IMR-90 (cell line): ENCODE measurements around the gene DMRT1. TPM values are rescaled to one million over a fixed set of nuclear protein-coding genes. Genes with fewer than 3 reads are reported as not detected.

Experiments used
- ATAC-seq: fragments of 200-7000 bp; cut with Tn5 transposase; 2 replicates; pipeline ENCODE4 v1.9.1; 2020; ENCODE audit warnings: low read depth, mild to moderate bottlenecking, moderate library complexity
- BruUV-seq: library from RNA; stranded (reverse); fragments of 400-500 nt; replicated peaks from 2 replicates; lab custom pipeline; 2021; lab: Mats Ljungman, UMichigan
- CTCF ChIA-PET: fragments of 300-600 bp; formaldehyde crosslinking; extraction: SDS; loops from one replicate; lab custom pipeline; 2021; ENCODE audit warnings: antibody characterized with exemption; lab: Yijun Ruan, JAX
- POLR2A ChIA-PET: fragments of 300-600 bp; sonication (Branson Sonifier 250); formaldehyde crosslinking; loops from one replicate; lab custom pipeline; 2022; ENCODE audit warnings: antibody characterized with exemption; ENCODE audit not compliant: unreplicated experiment; lab: Charles Lee
- DNase-seq: peaks from one replicate; pipeline ENCODE4 v3.0.0; 2013
- H2AFZ ChIP-seq: replicated peaks from 2 replicates; pipeline ENCODE3; 2013; ENCODE audit warnings: low read length, mild to moderate bottlenecking; ENCODE audit not compliant: poor library complexity
- H2AK5ac ChIP-seq: 2 replicates; pipeline ENCODE4 v1.6.1; 2013; ENCODE audit warnings: low read depth, low read length, inconsistent platforms
- H2AK9ac ChIP-seq: replicated peaks from 2 replicates; pipeline ENCODE3; 2013; ENCODE audit warnings: mild to moderate bottlenecking, low read depth, low read length, moderate library complexity; ENCODE audit not compliant: poor library complexity
- H2BK120ac ChIP-seq: 2 replicates; pipeline ENCODE4 v1.6.1; 2013; ENCODE audit warnings: low read depth, low read length, inconsistent platforms
- H2BK15ac ChIP-seq: 3 replicates; pipeline ENCODE4 v1.6.1; 2013; ENCODE audit warnings: low read depth, low read length, inconsistent platforms
- H2BK20ac ChIP-seq: 2 replicates; pipeline ENCODE4 v1.6.1; 2013; ENCODE audit warnings: low read depth, mild to moderate bottlenecking, inconsistent platforms, low read length, moderate library complexity
- H2BK5ac ChIP-seq: 2 replicates; pipeline ENCODE4 v1.6.1; 2013; ENCODE audit warnings: mild to moderate bottlenecking, low read depth, low read length, inconsistent platforms; ENCODE audit not compliant: poor library complexity, severe bottlenecking
- H3K14ac ChIP-seq: replicated peaks from 2 replicates; pipeline ENCODE4 v1.6.1; 2013; ENCODE audit warnings: low read depth, low read length, inconsistent platforms
- H3K18ac ChIP-seq: 2 replicates; pipeline ENCODE4 v1.6.1; 2013; ENCODE audit warnings: low read depth, low read length, control low read depth
- H3K23ac ChIP-seq: 2 replicates; pipeline ENCODE4 v1.6.1; 2013; ENCODE audit warnings: low read depth, low read length, inconsistent platforms
- H3K27ac ChIP-seq: 2 replicates; pipeline ENCODE4 v1.5.1; 2013; ENCODE audit warnings: mild to moderate bottlenecking, control low read depth, low read length; ENCODE audit not compliant: insufficient read depth
- H3K27me3 ChIP-seq: 2 replicates; pipeline ENCODE4 v1.6.1; 2013; ENCODE audit warnings: low read length; ENCODE audit not compliant: control insufficient read depth, insufficient read depth
- H3K36me3 ChIP-seq: 2 replicates; pipeline ENCODE4 v1.6.1; 2013; ENCODE audit warnings: low read length, mixed read lengths; ENCODE audit not compliant: control insufficient read depth, insufficient read depth
- H3K4ac ChIP-seq: 2 replicates; pipeline ENCODE4 v1.6.1; 2013; ENCODE audit warnings: low read depth, low read length, inconsistent platforms
- H3K4me1 ChIP-seq: 2 replicates; pipeline ENCODE4 v1.6.1; 2013; ENCODE audit warnings: low read length, mixed read lengths; ENCODE audit not compliant: control insufficient read depth, insufficient read depth
- H3K4me2 ChIP-seq: 2 replicates; pipeline ENCODE4 v1.6.1; 2013; ENCODE audit warnings: low read depth, mild to moderate bottlenecking, control low read depth, low read length, moderate library complexity
- H3K4me3 ChIP-seq: 2 replicates; pipeline ENCODE4 v1.5.1; 2013; ENCODE audit warnings: low read depth, mild to moderate bottlenecking, control low read depth, low read length, moderate library complexity; ENCODE audit not compliant: insufficient read depth
- H3K56ac ChIP-seq: 2 replicates; pipeline ENCODE4 v1.6.1; 2013; ENCODE audit warnings: low read length, inconsistent platforms; ENCODE audit not compliant: insufficient read depth; ENCODE audit errors: extremely low read depth
- H3K79me1 ChIP-seq, 2 experiments: 2 replicates each; pipeline ENCODE4 v1.6.1; 2013; ENCODE audit warnings: low read length in 2 of 2, inconsistent platforms in 1 of 2, low read depth in 1 of 2
- H3K9ac ChIP-seq: 2 replicates; pipeline ENCODE4 v1.6.1; 2013; ENCODE audit warnings: low read depth, low read length, control low read depth
- H3K9me1 ChIP-seq: 2 replicates; pipeline ENCODE4 v1.6.1; 2013; ENCODE audit warnings: low read length, inconsistent platforms; ENCODE audit not compliant: insufficient read depth
- H3K9me3 ChIP-seq: 2 replicates; pipeline ENCODE4 v1.6.1; 2013; ENCODE audit warnings: low read length; ENCODE audit not compliant: control insufficient read depth, insufficient read depth
- H4K20me1 ChIP-seq: 2 replicates; pipeline ENCODE4 v1.6.1; 2013; ENCODE audit warnings: low read length, inconsistent platforms; ENCODE audit not compliant: insufficient read depth
- H4K5ac ChIP-seq: 2 replicates; pipeline ENCODE4 v1.6.1; 2013; ENCODE audit warnings: mild to moderate bottlenecking, low read depth, low read length, control low read depth
- H4K8ac ChIP-seq, 2 experiments: 2 replicates each; pipeline ENCODE4 v1.6.1; 2013; ENCODE audit warnings: low read depth in 2 of 2, low read length in 2 of 2, control low read depth in 1 of 2, inconsistent platforms in 1 of 2
- H4K91ac ChIP-seq: 2 replicates; pipeline ENCODE4 v1.6.1; 2013; ENCODE audit warnings: low read depth, low read length, inconsistent platforms; ENCODE audit not compliant: insufficient read depth
- BHLHE40 ChIP-seq: fragments of 150-350 bp; IDR thresholded peaks from 2 replicates; pipeline ENCODE4 v1.6.1; 2016; ENCODE audit warnings: mild to moderate bottlenecking, low read depth, low read length
- CEBPB ChIP-seq: IDR thresholded peaks from 2 replicates; pipeline ENCODE4 v1.6.1; 2012; ENCODE audit warnings: low read depth, low read length, improper control_type of control experiment
- CHD1 ChIP-seq: IDR thresholded peaks from 2 replicates; pipeline ENCODE4 v1.6.1; 2012; ENCODE audit warnings: low read depth, low read length, improper control_type of control experiment
- ELK1 ChIP-seq: fragments of 150-350 bp; IDR thresholded peaks from 2 replicates; pipeline ENCODE4 v1.6.1; 2016; ENCODE audit warnings: low read depth, mild to moderate bottlenecking, low read length, moderate library complexity, borderline replicate concordance
- FOS ChIP-seq: fragments of 150-350 bp; IDR thresholded peaks from 2 replicates; pipeline ENCODE4 v1.6.1; 2016; ENCODE audit warnings: low read depth, low read length
- MAFK ChIP-seq: IDR thresholded peaks from 2 replicates; pipeline ENCODE4 v1.6.1; 2012; ENCODE audit warnings: low read depth, low read length, improper control_type of control experiment
- MAZ ChIP-seq: IDR thresholded peaks from 2 replicates; pipeline ENCODE4 v1.6.1; 2012; ENCODE audit warnings: low read depth, mild to moderate bottlenecking, low read length, improper control_type of control experiment, moderate library complexity, borderline replicate concordance
- MXI1 ChIP-seq: IDR thresholded peaks from 2 replicates; pipeline ENCODE4 v1.6.1; 2012; ENCODE audit warnings: low read depth, mild to moderate bottlenecking, low read length, moderate library complexity, borderline replicate concordance
- NFE2L2 ChIP-seq: fragments of 150-350 bp; IDR thresholded peaks from 2 replicates; pipeline ENCODE4 v1.6.1; 2016; ENCODE audit warnings: low read depth, mild to moderate bottlenecking, low read length
- POLR2A ChIP-seq: IDR thresholded peaks from 2 replicates; pipeline ENCODE4 v1.6.1; 2012; ENCODE audit warnings: mild to moderate bottlenecking, low read depth, low read length
- RAD21 ChIP-seq: IDR thresholded peaks from 2 replicates; pipeline ENCODE4 v1.6.1; 2012; ENCODE audit warnings: low read length, improper control_type of control experiment
- RCOR1 ChIP-seq: IDR thresholded peaks from 2 replicates; pipeline ENCODE4 v1.6.1; 2012; ENCODE audit warnings: mild to moderate bottlenecking, low read length, improper control_type of control experiment; ENCODE audit not compliant: insufficient replicate concordance
- RFX5 ChIP-seq: IDR thresholded peaks from 2 replicates; pipeline ENCODE4 v1.8.0; 2012; ENCODE audit warnings: low read depth, mild to moderate bottlenecking, low read length, moderate library complexity
- SMC3 ChIP-seq: fragments of 150-350 bp; IDR thresholded peaks from 2 replicates; pipeline ENCODE4 v1.6.1; 2016; ENCODE audit warnings: low read depth, mild to moderate bottlenecking, antibody characterized with exemption, low read length, moderate library complexity
- whole genome bisulfite sequencing, 2 experiments: methylation state at CpG; one replicate each; pipeline versions ENCODE4 v1.1.5 to v1.1.7; 2013; ENCODE audit warnings: missing lambda C conversion rate in 2 of 2; ENCODE audit not compliant: insufficient read length in 1 of 2; ENCODE audit errors: extremely low coverage in 2 of 2; 5-methylcytosine and 5-hydroxymethylcytosine counted together
- dilution Hi-C: fragments of 300-500 bp; cut with HindIII; formaldehyde crosslinking; loops from one replicate; pipeline ENCODE4 v1.14.3; 2018; ENCODE audit warnings: low sequenced_read_pairs; ENCODE audit not compliant: unreplicated experiment
- in situ Hi-C: fragments of 300-500 bp; cut with MboI; formaldehyde crosslinking; loops from 3 replicates; pipeline ENCODE4 v1.14.3; 2019; ENCODE audit warnings: low sequenced_read_pairs, inconsistent platforms, mixed read lengths
- intact Hi-C: fragments of 100-400 bp; cut with micrococcal nuclease; formaldehyde crosslinking; loops from 2 replicates; pipeline ENCODE4 v1.10.0; 2022
- polyA plus RNA-seq, 3 experiments: library from polyadenylated mRNA; depleted of rRNA; stranded (reverse); fragments of >200 nt; gene quantifications; 2 replicates each; pipeline ENCODE4 v1.2.3, GENCODE V29; 2012; ENCODE audit warnings: low replicate concordance in 1 of 3
- total RNA-seq: library from RNA; depleted of rRNA; stranded (reverse); fragments of >200 nt; gene quantifications from 2 replicates; pipeline ENCODE4 v1.2.3, GENCODE V29; 2012
- TF ChIP-seq, protein P1 (sequence below): fragments of 150-350 bp; IDR thresholded peaks from 2 replicates; pipeline ENCODE4 v1.6.1; 2017; ENCODE audit warnings: mild to moderate bottlenecking, antibody characterized with exemption, low read length, low read depth
- TF ChIP-seq, protein P2 (sequence below): conservative IDR thresholded peaks from 2 replicates; pipeline ENCODE4 v1.5.1; 2012; ENCODE audit warnings: mild to moderate bottlenecking, low read depth, low read length, improper control_type of control experiment

DMRT1 gene
- total and polyA plus RNA-seq, 2 of the 4 experiments (the other 2 are of a cell fraction) = not detected

- H2BK20ac ChIP-seq = no peak overlapping the region
- intact Hi-C loops (no loop called here), in situ Hi-C loops (no loop called here), dilution Hi-C loops (no loop called here)
- H3K9me1 ChIP-seq = no peaks in the 10 kb centered on the region
- H3K4me3 ChIP-seq = no peak overlapping the region
- H2AK5ac ChIP-seq = no peak overlapping the region
- H3K9ac ChIP-seq = no peak overlapping the region
- no peak overlapping the region for H3K4ac ChIP-seq
- H4K91ac ChIP-seq = no peak overlapping the region
- no peak overlapping the region for H2AFZ ChIP-seq
- H3K18ac ChIP-seq = no peak overlapping the region
- POLR2A ChIA-PET = no interaction called here
- no peak overlapping the region for H3K27ac ChIP-seq
- no peak overlapping the region for H4K5ac ChIP-seq
- H3K79me1 ChIP-seq = no peaks in the 10 kb centered on the region
- no CpG with 5 or more reads among the region's 4 CpGs for WGBS, 2 experiments
- no TSS peak for BruUV-seq
- CTCF ChIA-PET = no interaction called here
- H3K23ac ChIP-seq = no peak overlapping the region
- no peak overlapping the region for H3K14ac ChIP-seq
- H3K4me1 ChIP-seq = no peaks in the 10 kb centered on the region
- ATAC-seq (no peak), DNase-seq (no peak)
- H3K56ac ChIP-seq = no peak overlapping the region
- no peaks in the 10 kb centered on the region for H3K36me3 ChIP-seq
- no peak overlapping the region for H4K8ac ChIP-seq
- H2BK15ac ChIP-seq = no peak overlapping the region
- H2AK9ac ChIP-seq = no peak overlapping the region
- H3K9me3 ChIP-seq = no peaks in the 10 kb centered on the region
- no peaks in the 10 kb centered on the region for H4K20me1 ChIP-seq
- TF ChIP-seq RFX5 (no peak), BHLHE40 (no peak), SMC3 (no peak), MAZ (no peak), FOS (no peak), CHD1 (no peak), POLR2A (no peak), RCOR1 (no peak), CEBPB (no peak), RAD21 (no peak), NFE2L2 (no peak), ELK1 (no peak), MAFK (no peak), MXI1 (no peak)
- TF ChIP-seq, protein P1, sequence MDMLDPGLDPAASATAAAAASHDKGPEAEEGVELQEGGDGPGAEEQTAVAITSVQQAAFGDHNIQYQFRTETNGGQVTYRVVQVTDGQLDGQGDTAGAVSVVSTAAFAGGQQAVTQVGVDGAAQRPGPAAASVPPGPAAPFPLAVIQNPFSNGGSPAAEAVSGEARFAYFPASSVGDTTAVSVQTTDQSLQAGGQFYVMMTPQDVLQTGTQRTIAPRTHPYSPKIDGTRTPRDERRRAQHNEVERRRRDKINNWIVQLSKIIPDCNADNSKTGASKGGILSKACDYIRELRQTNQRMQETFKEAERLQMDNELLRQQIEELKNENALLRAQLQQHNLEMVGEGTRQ = no peak
- TF ChIP-seq, protein P2, sequence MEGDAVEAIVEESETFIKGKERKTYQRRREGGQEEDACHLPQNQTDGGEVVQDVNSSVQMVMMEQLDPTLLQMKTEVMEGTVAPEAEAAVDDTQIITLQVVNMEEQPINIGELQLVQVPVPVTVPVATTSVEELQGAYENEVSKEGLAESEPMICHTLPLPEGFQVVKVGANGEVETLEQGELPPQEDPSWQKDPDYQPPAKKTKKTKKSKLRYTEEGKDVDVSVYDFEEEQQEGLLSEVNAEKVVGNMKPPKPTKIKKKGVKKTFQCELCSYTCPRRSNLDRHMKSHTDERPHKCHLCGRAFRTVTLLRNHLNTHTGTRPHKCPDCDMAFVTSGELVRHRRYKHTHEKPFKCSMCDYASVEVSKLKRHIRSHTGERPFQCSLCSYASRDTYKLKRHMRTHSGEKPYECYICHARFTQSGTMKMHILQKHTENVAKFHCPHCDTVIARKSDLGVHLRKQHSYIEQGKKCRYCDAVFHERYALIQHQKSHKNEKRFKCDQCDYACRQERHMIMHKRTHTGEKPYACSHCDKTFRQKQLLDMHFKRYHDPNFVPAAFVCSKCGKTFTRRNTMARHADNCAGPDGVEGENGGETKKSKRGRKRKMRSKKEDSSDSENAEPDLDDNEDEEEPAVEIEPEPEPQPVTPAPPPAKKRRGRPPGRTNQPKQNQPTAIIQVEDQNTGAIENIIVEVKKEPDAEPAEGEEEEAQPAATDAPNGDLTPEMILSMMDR = no peak
- H3K27me3 ChIP-seq = peaks cover 4% of the 10 kb centered on the region
- H2BK120ac ChIP-seq = no peak overlapping the region
- no peak overlapping the region for H2BK5ac ChIP-seq
- no peak overlapping the region for H3K4me2 ChIP-seq
Measured at GRCh38 chr9:852539-852938, 11.0 kb downstream of the DMRT1 start.
